Mesenchymal stem cell (in vitro differentiated cells and primary cell): Measurements from ENCODE around the gene UNC13D.

Source experiments
- DNase-seq: peaks from one replicate; pipeline ENCODE4 v3.0.0-alpha.2; 2013
- H2AFZ ChIP-seq: one replicate; pipeline ENCODE4 v1.6.1; 2013; ENCODE audit warnings: low read depth, mild to moderate bottlenecking, control low read depth, inconsistent platforms, low read length, moderate library complexity
- H2AK5ac ChIP-seq: 2 replicates; pipeline ENCODE4 v1.6.1; 2013; ENCODE audit warnings: low read length, moderate library complexity, mild to moderate bottlenecking, inconsistent platforms; ENCODE audit not compliant: severe bottlenecking
- H2BK120ac ChIP-seq: one replicate; pipeline ENCODE4 v1.6.1; 2013; ENCODE audit warnings: low read depth, mild to moderate bottlenecking, inconsistent platforms, low read length, moderate library complexity
- H2BK12ac ChIP-seq, 2 experiments: one replicate each; pipeline ENCODE4 v1.6.1; 2013; ENCODE audit warnings: inconsistent platforms in 2 of 2, low read length in 2 of 2, mild to moderate bottlenecking in 2 of 2, moderate library complexity in 2 of 2, control low read depth in 1 of 2
- H2BK15ac ChIP-seq: one replicate; pipeline ENCODE4 v1.6.1; 2013; ENCODE audit warnings: mild to moderate bottlenecking, low read depth, inconsistent platforms; ENCODE audit not compliant: poor library complexity, severe bottlenecking
- H2BK5ac ChIP-seq: 2 replicates; pipeline ENCODE4 v1.6.1; 2013; ENCODE audit warnings: low read depth, mild to moderate bottlenecking, low read length, control low read depth, inconsistent platforms; ENCODE audit not compliant: poor library complexity, severe bottlenecking
- H3K14ac ChIP-seq, 2 experiments: one replicate each; pipeline ENCODE4 v1.6.1; 2013; ENCODE audit warnings: inconsistent platforms in 2 of 2, low read length in 2 of 2, control low read depth in 1 of 2, mild to moderate bottlenecking in 1 of 2, moderate library complexity in 1 of 2
- H3K18ac ChIP-seq, 2 experiments: one replicate each; pipeline ENCODE4 v1.6.1; 2013; ENCODE audit warnings: inconsistent platforms in 2 of 2, low read length in 2 of 2, control low read depth in 1 of 2, low read depth in 1 of 2, mild to moderate bottlenecking in 1 of 2
- H3K23ac ChIP-seq, 2 experiments: one replicate each; pipeline ENCODE4 v1.6.1; 2013; ENCODE audit warnings: inconsistent platforms in 2 of 2, low read length in 2 of 2, mild to moderate bottlenecking in 2 of 2, moderate library complexity in 2 of 2, control low read depth in 1 of 2
- H3K27ac ChIP-seq: 2 replicates; pipeline ENCODE4 v1.5.1; 2013; ENCODE audit warnings: mild to moderate bottlenecking, moderate library complexity, low read length, control low read depth, inconsistent platforms; ENCODE audit not compliant: poor library complexity, severe bottlenecking
- H3K27me3 ChIP-seq, 2 experiments: 2 replicates each; pipeline versions ENCODE4 v1.6.1 to v1.7.0; 2013; ENCODE audit warnings: low read length in 2 of 2, mild to moderate bottlenecking in 2 of 2, moderate library complexity in 2 of 2, control low read depth in 1 of 2, inconsistent platforms in 1 of 2; ENCODE audit not compliant: control insufficient read depth in 1 of 2, insufficient read depth in 1 of 2
- H3K36me3 ChIP-seq, 2 experiments: 2 replicates each; pipeline versions ENCODE4 v1.6.1 to v1.7.0; 2013; ENCODE audit warnings: low read length in 2 of 2, control low read depth in 1 of 2, inconsistent platforms in 1 of 2, low read depth in 1 of 2, mild to moderate bottlenecking in 1 of 2; ENCODE audit not compliant: insufficient read depth in 2 of 2, control insufficient read depth in 1 of 2
- H3K4ac ChIP-seq, 2 experiments: one replicate each; pipeline ENCODE4 v1.6.1; 2013; ENCODE audit warnings: inconsistent platforms in 2 of 2, low read length in 2 of 2, mild to moderate bottlenecking in 2 of 2, moderate library complexity in 2 of 2, control low read depth in 1 of 2, low read depth in 1 of 2
- H3K4me1 ChIP-seq: 2 replicates; pipeline ENCODE4 v1.6.1; 2013; ENCODE audit warnings: low read depth, low read length, control low read depth; ENCODE audit not compliant: control insufficient read depth, insufficient read depth
- H3K4me2 ChIP-seq: 2 replicates; pipeline ENCODE4 v1.6.1; 2013; ENCODE audit warnings: low read length, mild to moderate bottlenecking, inconsistent platforms; ENCODE audit not compliant: poor library complexity, severe bottlenecking
- H3K4me3 ChIP-seq, 2 experiments: 2 replicates each; pipeline versions ENCODE4 v1.5.1 to v1.7.0; 2013; ENCODE audit warnings: low read length in 2 of 2, mild to moderate bottlenecking in 2 of 2, control low read depth in 1 of 2, low read depth in 1 of 2; ENCODE audit not compliant: insufficient read depth in 1 of 2
- H3K79me1 ChIP-seq: replicated peaks from 2 replicates; pipeline ENCODE4 v1.6.1; 2013; ENCODE audit warnings: mild to moderate bottlenecking, control low read depth, low read length, inconsistent platforms; ENCODE audit not compliant: poor library complexity, severe bottlenecking
- H3K9ac ChIP-seq: 2 replicates; pipeline ENCODE4 v1.7.0; 2013; ENCODE audit warnings: mild to moderate bottlenecking, low read length, moderate library complexity
- H3K9me3 ChIP-seq: 2 replicates; pipeline ENCODE4 v1.7.0; 2013; ENCODE audit warnings: mild to moderate bottlenecking, low read length; ENCODE audit not compliant: control insufficient read depth
- H4K8ac ChIP-seq: one replicate; pipeline ENCODE4 v1.6.1; 2013; ENCODE audit warnings: inconsistent platforms, mild to moderate bottlenecking, low read length, moderate library complexity
- H4K91ac ChIP-seq: one replicate; pipeline ENCODE4 v1.6.1; 2013; ENCODE audit warnings: mild to moderate bottlenecking, low read length, inconsistent platforms
- WGBS: methylation state at CpG from one replicate; pipeline ENCODE4 v1.1.7; 2013; ENCODE audit warnings: mixed read lengths; 5-methylcytosine and 5-hydroxymethylcytosine counted together

UNC13D gene

DNA sequence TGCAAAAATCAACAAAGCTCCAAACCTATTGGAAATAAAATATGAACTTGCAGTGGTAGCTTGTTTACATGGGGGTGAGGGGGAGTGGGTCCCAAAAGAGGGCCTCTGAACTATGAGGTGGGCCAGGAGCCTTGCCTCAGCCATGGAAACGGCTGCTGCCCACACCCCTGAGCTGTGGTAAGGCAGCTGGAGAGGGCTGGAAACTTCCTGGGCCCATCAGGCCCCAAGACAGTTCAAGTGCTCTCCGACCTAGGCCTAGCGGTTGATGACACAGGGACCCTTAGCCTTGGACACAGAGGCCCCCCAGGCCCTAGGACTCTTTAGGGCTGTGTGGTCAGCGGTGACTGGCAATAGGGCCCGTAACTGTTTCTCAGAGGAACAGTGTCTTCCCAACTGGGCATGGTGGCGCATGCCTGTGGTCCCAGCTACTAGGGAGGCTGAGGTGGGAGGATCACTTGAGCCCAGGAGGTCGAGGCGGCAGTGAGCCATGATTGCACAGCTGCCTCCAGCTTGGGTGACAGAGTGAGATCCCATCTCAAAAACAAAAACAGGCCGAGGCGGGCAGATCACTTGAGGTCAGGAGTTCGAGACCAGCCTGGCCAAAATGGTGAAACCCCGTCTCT, 18.3 kb downstream of the UNC13D start:
- Histone ChIP-seq H3K79me1 (peaks cover 7% of the 10 kb centered on the region), H2BK5ac (no peak overlapping the region), H3K4me3 (no peak overlapping the region), H3K4me2 (no peak overlapping the region), H3K23ac (no peak overlapping the region), H2BK15ac (no peak overlapping the region), H2AFZ (no peak overlapping the region), H3K9ac (no peak overlapping the region), H3K27ac (no peak overlapping the region), H3K27me3 (no peaks in the 10 kb centered on the region), H2AK5ac (no peak overlapping the region), H3K4me1 (peaks cover 21% of the 10 kb centered on the region), H3K14ac (no peak overlapping the region), H3K18ac (no peak overlapping the region), H4K8ac (no peak overlapping the region), H2BK120ac (no peak overlapping the region), H2BK12ac (no peak overlapping the region), H3K9me3 (no peaks in the 10 kb centered on the region), H3K36me3 (peaks cover 45 to 66% of the 10 kb centered on the region in 2 experiments), H4K91ac (no peak overlapping the region), H3K4ac (no peak overlapping the region)
- no peak for DNase-seq
- 95% methylated on average over 12 of the region's 12 CpGs for WGBS

GRCh38 chr17:75825149-75825552, 19.1 kb downstream of the UNC13D start:
- peaks cover 21% of the 10 kb centered on the region for H3K4me1 ChIP-seq
- H2BK12ac ChIP-seq, result no peak overlapping the region
- H3K27ac ChIP-seq, result no peak overlapping the region
- H3K4me2 ChIP-seq, result no peak overlapping the region
- H4K91ac ChIP-seq, result no peak overlapping the region
- no peak overlapping the region for H3K14ac ChIP-seq
- H3K4ac ChIP-seq, result no peak overlapping the region
- H3K9me3 ChIP-seq, result no peaks in the 10 kb centered on the region
- peaks cover 52 to 69% of the 10 kb centered on the region in 2 experiments for H3K36me3 ChIP-seq
- no peak overlapping the region for H2BK120ac ChIP-seq
- H2AFZ ChIP-seq, result no peak overlapping the region
- no peak overlapping the region for H2BK15ac ChIP-seq
- H3K79me1 ChIP-seq, result peaks cover 7% of the 10 kb centered on the region
- no peak overlapping the region for H3K23ac ChIP-seq
- H3K4me3 ChIP-seq, result no peak overlapping the region
- DNase-seq, result no peak
- WGBS, result 96% methylated on average over 13 of the region's 13 CpGs
- no peaks in the 10 kb centered on the region for H3K27me3 ChIP-seq
- H4K8ac ChIP-seq, result no peak overlapping the region
- H3K9ac ChIP-seq, result no peak overlapping the region
- H2BK5ac ChIP-seq, result no peak overlapping the region
- H3K18ac ChIP-seq, result no peak overlapping the region
- H2AK5ac ChIP-seq, result no peak overlapping the region

- no peak overlapping the region for H2BK12ac ChIP-seq
- H3K27ac ChIP-seq, result no peak overlapping the region
- no peak overlapping the region for H4K91ac ChIP-seq
- H2AFZ ChIP-seq, result no peak overlapping the region
- peaks cover 21% of the 10 kb centered on the region for H3K4me1 ChIP-seq
- H3K14ac ChIP-seq, result no peak overlapping the region
- peak overlapping the region; percentile 43 for H3K9ac ChIP-seq
- no peaks in the 10 kb centered on the region for H3K9me3 ChIP-seq
- no peak overlapping the region for H2AK5ac ChIP-seq
- H3K4ac ChIP-seq, result no peak overlapping the region
- H2BK15ac ChIP-seq, result no peak overlapping the region
- no peak overlapping the region for H3K4me3 ChIP-seq
- H3K18ac ChIP-seq, result no peak overlapping the region
- peaks cover 57 to 74% of the 10 kb centered on the region in 2 experiments for H3K36me3 ChIP-seq
- no peak overlapping the region for H4K8ac ChIP-seq
- no peaks in the 10 kb centered on the region for H3K27me3 ChIP-seq
- DNase-seq, result no peak
- H3K79me1 ChIP-seq, result peaks cover 7% of the 10 kb centered on the region
- WGBS, result no CpG with 5 or more reads among the region's 2 CpGs
- no peak overlapping the region for H3K4me2 ChIP-seq
- H3K23ac ChIP-seq, result no peak overlapping the region
- no peak overlapping the region for H2BK120ac ChIP-seq
- H2BK5ac ChIP-seq, result no peak overlapping the region
Observed at GRCh38 chr17:75824666-75825065, 19.5 kb downstream of the UNC13D start.

- Histone ChIP-seq H3K4me1 (peaks cover 21% of the 10 kb centered on the region), H3K4me3 (no peak overlapping the region), H2BK15ac (no peak overlapping the region), H3K9ac (no peak overlapping the region), H4K8ac (no peak overlapping the region), H4K91ac (no peak overlapping the region), H3K9me3 (no peaks in the 10 kb centered on the region), H3K27me3 (no peaks in the 10 kb centered on the region), H3K36me3 (peaks cover 63 to 80% of the 10 kb centered on the region in 2 experiments), H3K4ac (no peak overlapping the region), H2AK5ac (no peak overlapping the region), H3K14ac (no peak overlapping the region), H3K18ac (no peak overlapping the region), H3K27ac (no peak overlapping the region), H2BK12ac (no peak overlapping the region), H3K4me2 (no peak overlapping the region), H2AFZ (no peak overlapping the region), H2BK5ac (no peak overlapping the region), H3K23ac (no peak overlapping the region), H3K79me1 (peaks cover 7% of the 10 kb centered on the region), H2BK120ac (no peak overlapping the region)
- no peak for DNase-seq
- WGBS, result 96% methylated on average over 9 of the region's 13 CpGs
Observed at GRCh38 chr17:75824050-75824552, 20.1 kb downstream of the UNC13D start.
